H9 (cell line): ENCODE data around the gene TMEM132D. TPM values are rescaled to one million over a fixed set of nuclear protein-coding genes. Genes with fewer than 3 reads are reported as not detected.
"Not testable (repeated sequence)": the region's sequence is repeated elsewhere in the genome, so short reads cannot be mapped to it uniquely, and the experiment has no call there.

Experiments used
- DNase-seq: peaks from one replicate; pipeline ENCODE4 v3.0.0-alpha.2; 2017
- H2AFZ ChIP-seq: one replicate; pipeline ENCODE4 v1.6.1; 2013; ENCODE audit warnings: mild to moderate bottlenecking, low read length, control low read depth, moderate library complexity
- H2AK5ac ChIP-seq: 2 replicates; pipeline ENCODE4 v1.6.1; 2013; ENCODE audit warnings: low read length, control low read depth, mixed read lengths; ENCODE audit not compliant: insufficient read length
- H2BK120ac ChIP-seq: one replicate; pipeline ENCODE4 v1.6.1; 2013; ENCODE audit warnings: low read depth, mild to moderate bottlenecking, low read length, control low read depth, inconsistent platforms; ENCODE audit not compliant: poor library complexity, severe bottlenecking
- H2BK12ac ChIP-seq: 2 replicates; pipeline ENCODE4 v1.6.1; 2013; ENCODE audit warnings: low read length, control low read depth, mixed read lengths, low read depth; ENCODE audit not compliant: insufficient read length
- H2BK15ac ChIP-seq: 2 replicates; pipeline ENCODE4 v1.6.1; 2013; ENCODE audit warnings: low read depth, low read length, control low read depth
- H2BK20ac ChIP-seq: one replicate; pipeline ENCODE4 v1.6.1; 2013; ENCODE audit warnings: low read depth, mild to moderate bottlenecking, low read length, control low read depth, inconsistent platforms; ENCODE audit not compliant: poor library complexity, severe bottlenecking
- H2BK5ac ChIP-seq: 2 replicates; pipeline ENCODE4 v1.6.1; 2013; ENCODE audit warnings: low read length, control low read depth, mixed read lengths; ENCODE audit not compliant: insufficient read length
- H3K14ac ChIP-seq: 2 replicates; pipeline ENCODE4 v1.6.1; 2013; ENCODE audit warnings: low read length, control low read depth; ENCODE audit not compliant: insufficient read depth
- H3K18ac ChIP-seq: 2 replicates; pipeline ENCODE4 v1.6.1; 2013; ENCODE audit warnings: low read depth, mild to moderate bottlenecking, mixed read lengths, low read length, control low read depth; ENCODE audit not compliant: insufficient read length
- H3K23ac ChIP-seq: 2 replicates; pipeline ENCODE4 v1.6.1; 2013; ENCODE audit warnings: low read length, control low read depth, mixed read lengths, low read depth; ENCODE audit not compliant: insufficient read length
- H3K23me2 ChIP-seq: 2 replicates; pipeline ENCODE4 v1.6.1; 2013; ENCODE audit warnings: low read depth, mild to moderate bottlenecking, mixed read lengths, low read length, control low read depth; ENCODE audit not compliant: insufficient read length, poor library complexity, severe bottlenecking
- H3K27ac ChIP-seq: 2 replicates; pipeline ENCODE4 v1.5.1; 2013; ENCODE audit warnings: low read length, control low read depth, mixed read lengths, low read depth; ENCODE audit not compliant: insufficient read length
- H3K27me3 ChIP-seq: 2 replicates; pipeline ENCODE4 v1.6.1; 2013; ENCODE audit warnings: low read length, control low read depth, inconsistent platforms; ENCODE audit not compliant: insufficient read depth
- H3K4ac ChIP-seq: 2 replicates; pipeline ENCODE4 v1.6.1; 2013; ENCODE audit warnings: low read depth, mild to moderate bottlenecking, control low read depth, inconsistent platforms, low read length, moderate library complexity
- H3K4me1 ChIP-seq: 2 replicates; pipeline ENCODE4 v1.6.1; 2013; ENCODE audit warnings: low read length, control low read depth, inconsistent platforms; ENCODE audit not compliant: insufficient read depth
- H3K4me2 ChIP-seq: 2 replicates; pipeline ENCODE4 v1.6.1; 2013; ENCODE audit warnings: low read length, control low read depth, mixed read lengths; ENCODE audit not compliant: insufficient read length, insufficient read depth
- H3K56ac ChIP-seq: 2 replicates; pipeline ENCODE4 v1.6.1; 2013; ENCODE audit warnings: low read depth, mild to moderate bottlenecking, mixed read lengths, low read length, control low read depth; ENCODE audit not compliant: insufficient read length
- H3K79me1 ChIP-seq: 2 replicates; pipeline ENCODE4 v1.6.1; 2013; ENCODE audit warnings: low read depth, mild to moderate bottlenecking, moderate library complexity, low read length, control low read depth, inconsistent platforms; ENCODE audit not compliant: insufficient read depth, poor library complexity, severe bottlenecking
- H3K79me2 ChIP-seq: 2 replicates; pipeline ENCODE4 v1.6.1; 2013; ENCODE audit warnings: low read length, control low read depth, inconsistent platforms; ENCODE audit not compliant: insufficient read depth
- H3K9ac ChIP-seq: 2 replicates; pipeline ENCODE4 v1.6.1; 2013; ENCODE audit warnings: low read length, control low read depth, mixed read lengths; ENCODE audit not compliant: insufficient read length; ENCODE audit errors: extremely low read depth
- H3K9me3 ChIP-seq: one replicate; pipeline ENCODE4 v1.6.1; 2013; ENCODE audit warnings: low read depth, low read length, inconsistent platforms; ENCODE audit not compliant: control insufficient read depth
- H3T11ph ChIP-seq: one replicate; pipeline ENCODE4 v1.6.1; 2013; ENCODE audit warnings: mild to moderate bottlenecking, low read length, control low read depth, inconsistent platforms
- H4K20me1 ChIP-seq: one replicate; pipeline ENCODE4 v1.6.1; 2013; ENCODE audit not compliant: control insufficient read depth, insufficient read length, insufficient read depth
- H4K5ac ChIP-seq: 2 replicates; pipeline ENCODE4 v1.6.1; 2013; ENCODE audit warnings: low read depth, mild to moderate bottlenecking, mixed read lengths, low read length, control low read depth; ENCODE audit not compliant: insufficient read length
- H4K8ac ChIP-seq: replicated peaks from 2 replicates; pipeline ENCODE4 v1.6.1; 2013; ENCODE audit warnings: low read length, control low read depth, mixed read lengths, low read depth; ENCODE audit not compliant: insufficient read length
- H4K91ac ChIP-seq: 2 replicates; pipeline ENCODE4 v1.6.1; 2013; ENCODE audit warnings: low read depth, mild to moderate bottlenecking, moderate library complexity, mixed read lengths, low read length, control low read depth; ENCODE audit not compliant: insufficient read length
- H3K27ac Mint-ChIP-seq, 3 experiments: 2 replicates in 2 of 3; 3 replicates in 1 of 3; pipeline ENCODE4 v1.8.0; 2020 to 2021; ENCODE audit warnings: mixed read lengths in 3 of 3, mild to moderate bottlenecking in 1 of 3, moderate library complexity in 1 of 3
- H3K27me3 Mint-ChIP-seq: 2 replicates; pipeline ENCODE4 v1.8.0; 2021; ENCODE audit warnings: low read depth, mild to moderate bottlenecking, moderate library complexity, mixed read lengths
- H3K36me3 Mint-ChIP-seq, 3 experiments: 2 replicates in 2 of 3; 3 replicates in 1 of 3; pipeline ENCODE4 v1.8.0; 2020 to 2021; ENCODE audit warnings: low read depth in 3 of 3, mixed read lengths in 3 of 3; ENCODE audit not compliant: insufficient read depth in 1 of 3
- H3K4me1 Mint-ChIP-seq, 2 experiments: 2 replicates each; pipeline ENCODE4 v1.8.0; 2020; ENCODE audit warnings: mixed read lengths in 2 of 2
- H3K4me3 Mint-ChIP-seq, 2 experiments: 2 replicates in 1 of 2; 3 replicates in 1 of 2; pipeline ENCODE4 v1.8.0; 2020 to 2021; ENCODE audit warnings: mild to moderate bottlenecking in 2 of 2, mixed read lengths in 2 of 2, moderate library complexity in 1 of 2
- H3K9me3 Mint-ChIP-seq, 2 experiments: 2 replicates in 1 of 2; 3 replicates in 1 of 2; pipeline ENCODE4 v1.8.0; 2020; ENCODE audit warnings: mild to moderate bottlenecking in 2 of 2, mixed read lengths in 2 of 2, moderate library complexity in 1 of 2
- CTCF ChIP-seq: fragments of 200-600 bp; sonication (generic); conservative IDR thresholded peaks from 3 replicates; pipeline ENCODE4 v1.8.0; 2021; ENCODE audit warnings: antibody characterized with exemption, mild to moderate bottlenecking
- WGBS: extraction: QIAGEN DNeasy Blood & Tissue Kit; methylation state at CpG from one replicate; pipeline ENCODE4 v1.1.7; 2013; ENCODE audit warnings: missing lambda C conversion rate, low lambda C conversion rate, mixed read lengths; ENCODE audit not compliant: insufficient read length; ENCODE audit errors: extremely low coverage; 5-methylcytosine and 5-hydroxymethylcytosine counted together
- total RNA-seq: library from RNA; stranded (reverse); gene quantifications from 2 replicates; pipeline ENCODE4 v1.2.1, GENCODE V29; 2021

TMEM132D gene
- total RNA-seq, 1 experiment from 2014 or later, result 6.1 TPM

- H4K8ac ChIP-seq, result no peak overlapping the region
- H2BK20ac ChIP-seq, result no peak overlapping the region
- no peak overlapping the region for H3K4ac ChIP-seq
- no peak for TF ChIP-seq CTCF
- H3K18ac ChIP-seq, result no peak overlapping the region
- no peaks in the 10 kb centered on the region for H3K79me1 ChIP-seq
- no peaks in the 10 kb centered on the region; a peak in 1 of 5 replicates for H3K9me3 Mint-ChIP-seq
- no peak overlapping the region for H3K9ac ChIP-seq
- peaks cover 3% of the 10 kb centered on the region for H3K27me3 ChIP-seq
- peaks cover 29% of the 10 kb centered on the region for H3K27me3 Mint-ChIP-seq
- H3K9me3 ChIP-seq, result no peaks in the 10 kb centered on the region
- no peak overlapping the region for H2AFZ ChIP-seq
- H3K23me2 ChIP-seq, result peaks cover 17% of the 10 kb centered on the region
- DNase-seq, result peak; percentile 22
- no peak overlapping the region for H2BK12ac ChIP-seq
- H3K4me2 ChIP-seq, result no peak overlapping the region
- H4K20me1 ChIP-seq, result no peaks in the 10 kb centered on the region
- H4K5ac ChIP-seq, result no peak overlapping the region
- H3K4me1 Mint-ChIP-seq, result peaks cover 33% of the 10 kb centered on the region in 2 experiments
- H4K91ac ChIP-seq, result no peak overlapping the region
- no peak overlapping the region for H3K27ac ChIP-seq
- H3K36me3 Mint-ChIP-seq, result peaks cover 3 to 15% (median 8%) of the 10 kb centered on the region in 3 experiments
- H3K4me3 Mint-ChIP-seq, result no peak overlapping the region
- no peak overlapping the region for H3T11ph ChIP-seq
- H3K14ac ChIP-seq, result no peak overlapping the region
- H2AK5ac ChIP-seq, result no peak overlapping the region
- no peak overlapping the region for H3K27ac Mint-ChIP-seq
- no peak overlapping the region for H3K56ac ChIP-seq
- H3K79me2 ChIP-seq, result peaks cover 32% of the 10 kb centered on the region
- no CpG with 5 or more reads among the region's 10 CpGs for WGBS
- no peak overlapping the region for H2BK120ac ChIP-seq
- peaks cover 13% of the 10 kb centered on the region for H3K4me1 ChIP-seq
- no peak overlapping the region for H2BK5ac ChIP-seq
- H2BK15ac ChIP-seq, result no peak overlapping the region
- no peak overlapping the region for H3K23ac ChIP-seq
Observed at GRCh38 chr12:129900306-129900705, 3.5 kb downstream of the TMEM132D start.

- peaks cover 24 to 25% of the 10 kb centered on the region in 2 experiments for H3K4me1 Mint-ChIP-seq
- H3K79me1 ChIP-seq, H2BK15ac ChIP-seq, H2BK5ac ChIP-seq, H2AK5ac ChIP-seq, H2AFZ ChIP-seq, H4K91ac ChIP-seq, H2BK120ac ChIP-seq, H3K27me3 ChIP-seq, H3K4me3 Mint-ChIP-seq, H3K14ac ChIP-seq, H3K4ac ChIP-seq, H3K27ac Mint-ChIP-seq, H2BK20ac ChIP-seq, H4K8ac ChIP-seq, H3K9me3 ChIP-seq, H4K20me1 ChIP-seq, H3K23ac ChIP-seq, H3K9me3 Mint-ChIP-seq, H3K18ac ChIP-seq, H3K4me2 ChIP-seq, H2BK12ac ChIP-seq, H4K5ac ChIP-seq, H3T11ph ChIP-seq, H3K56ac ChIP-seq, H3K27ac ChIP-seq, H3K9ac ChIP-seq, DNase-seq: not testable (repeated sequence)
- WGBS, result no CpG with 5 or more reads among the region's 1 CpG
- peaks cover 11 to 21% (median 12%) of the 10 kb centered on the region in 3 experiments for H3K36me3 Mint-ChIP-seq
- Histone ChIP-seq H3K79me2 (peaks cover 33% of the 10 kb centered on the region), H3K23me2 (peaks cover 11% of the 10 kb centered on the region), H3K4me1 (peaks cover 13% of the 10 kb centered on the region)
- peaks cover 19% of the 10 kb centered on the region for H3K27me3 Mint-ChIP-seq
Observed at GRCh38 chr12:129899045-129899444, 4.8 kb downstream of the TMEM132D start.
